HEK293 (cell line): ENCODE results near the gene OR2M5.

ENCODE experiments used
- CTCF ChIA-PET: fragments of 350-600 bp; formaldehyde crosslinking; extraction: SDS; loops from one replicate; lab custom pipeline; 2021; ENCODE audit warnings: antibody characterized with exemption; lab: Yijun Ruan, JAX
- POLR2A ChIA-PET: fragments of 300-600 bp; formaldehyde crosslinking; extraction: SDS; loops from one replicate; lab custom pipeline; 2020; ENCODE audit warnings: antibody characterized with exemption, inconsistent platforms; lab: Yijun Ruan, JAX
- H3K27ac ChIP-seq: fragments of 200-500 bp; sonication (Bioruptor generic); 2 replicates; pipeline ENCODE4 v1.5.1; 2014; ENCODE audit warnings: low read depth, low read length, control low read depth, inconsistent platforms; ENCODE audit errors: extremely low read depth
- H3K36me3 ChIP-seq, 2 experiments: fragments of 200-500 bp in 1 of 2; sonication (Bioruptor generic) in 1 of 2; 1 replicate in 1 of 2; 2 replicates in 1 of 2; pipeline ENCODE4 v1.5.1; 2014 to 2017; ENCODE audit warnings: inconsistent platforms in 2 of 2, low read length in 2 of 2; ENCODE audit not compliant: control insufficient read depth in 2 of 2, insufficient read depth in 1 of 2
- H3K4me1 ChIP-seq: fragments of 200-500 bp; sonication (Bioruptor generic); 2 replicates; pipeline ENCODE4 v1.5.1; 2014; ENCODE audit warnings: mild to moderate bottlenecking, low read length, inconsistent platforms; ENCODE audit not compliant: control insufficient read depth, insufficient read depth
- H3K4me3 ChIP-seq: 2 replicates; pipeline ENCODE4 v1.5.1; 2011; ENCODE audit warnings: low read depth, mild to moderate bottlenecking, control low read depth, low read length, moderate library complexity
- H3K9me3 ChIP-seq: fragments of 200-500 bp; sonication (Bioruptor generic); 2 replicates; pipeline ENCODE4 v1.5.1; 2014; ENCODE audit warnings: low read depth, low read length, inconsistent platforms; ENCODE audit not compliant: control insufficient read depth, insufficient read depth
- FEZF1 ChIP-seq: fragments of 450-650 bp; formaldehyde crosslinking; IDR thresholded peaks from 2 replicates; pipeline ENCODE4 v1.5.1; 2016; ENCODE audit warnings: missing biosample characterization, missing genetic modification characterization
- KLF7 ChIP-seq: fragments of 450-650 bp; formaldehyde crosslinking; IDR thresholded peaks from 2 replicates; pipeline ENCODE4 v1.5.1; 2016; ENCODE audit warnings: missing biosample characterization, missing genetic modification characterization, borderline replicate concordance
- RBAK ChIP-seq: fragments of 450-650 bp; formaldehyde crosslinking; IDR thresholded peaks from 2 replicates; pipeline ENCODE4 v1.5.1; 2016; ENCODE audit warnings: missing biosample characterization, missing genetic modification characterization
- SETDB1 ChIP-seq: IDR thresholded peaks from one replicate; pipeline ENCODE4 v1.6.1; 2017; ENCODE audit warnings: mild to moderate bottlenecking, low read length, moderate library complexity, mixed read lengths; ENCODE audit not compliant: insufficient read length
- TRIM28 ChIP-seq: IDR thresholded peaks from 2 replicates; pipeline ENCODE4 v1.6.1; 2011; ENCODE audit warnings: low read length, control low read depth, borderline replicate concordance
- ZFP69B ChIP-seq: fragments of 450-650 bp; formaldehyde crosslinking; IDR thresholded peaks from 2 replicates; pipeline ENCODE4 v1.5.1; 2016; ENCODE audit warnings: missing biosample characterization, missing genetic modification characterization
- ZNF157 ChIP-seq: fragments of 450-650 bp; formaldehyde crosslinking; IDR thresholded peaks from 2 replicates; pipeline ENCODE4 v1.5.1; 2016; ENCODE audit warnings: missing biosample characterization, missing genetic modification characterization
- ZNF221 ChIP-seq: fragments of 450-650 bp; formaldehyde crosslinking; IDR thresholded peaks from 2 replicates; pipeline ENCODE4 v1.5.1; 2017; ENCODE audit warnings: missing biosample characterization, missing genetic modification characterization, borderline replicate concordance
- ZNF302 ChIP-seq: fragments of 450-650 bp; formaldehyde crosslinking; IDR thresholded peaks from 2 replicates; pipeline ENCODE4 v1.5.1; 2016; ENCODE audit warnings: missing biosample characterization, missing genetic modification characterization, low read depth
- ZNF362 ChIP-seq: fragments of 450-650 bp; formaldehyde crosslinking; IDR thresholded peaks from 2 replicates; pipeline ENCODE4 v1.5.1; 2016; ENCODE audit warnings: missing biosample characterization, missing genetic modification characterization
- ZNF416 ChIP-seq: fragments of 450-650 bp; formaldehyde crosslinking; IDR thresholded peaks from 2 replicates; pipeline ENCODE4 v1.5.1; 2016; ENCODE audit warnings: missing biosample characterization, missing genetic modification characterization
- ZNF426 ChIP-seq: fragments of 450-650 bp; formaldehyde crosslinking; IDR thresholded peaks from 2 replicates; pipeline ENCODE4 v1.5.1; 2017; ENCODE audit warnings: missing biosample characterization, missing genetic modification characterization, mild to moderate bottlenecking, inconsistent platforms, moderate library complexity
- ZNF488 ChIP-seq: fragments of 450-650 bp; formaldehyde crosslinking; IDR thresholded peaks from 2 replicates; pipeline ENCODE4 v1.5.1; 2016; ENCODE audit warnings: missing biosample characterization, missing genetic modification characterization
- ZNF548 ChIP-seq: fragments of 450-650 bp; formaldehyde crosslinking; IDR thresholded peaks from 2 replicates; pipeline ENCODE4 v1.5.1; 2016; ENCODE audit warnings: missing biosample characterization, missing genetic modification characterization
- ZNF610 ChIP-seq: fragments of 450-650 bp; formaldehyde crosslinking; IDR thresholded peaks from 2 replicates; pipeline ENCODE4 v1.5.1; 2016; ENCODE audit warnings: missing biosample characterization, missing genetic modification characterization, borderline replicate concordance
- ZNF621 ChIP-seq: fragments of 450-650 bp; formaldehyde crosslinking; IDR thresholded peaks from 2 replicates; pipeline ENCODE4 v1.5.1; 2017; ENCODE audit warnings: missing biosample characterization, missing genetic modification characterization
- TF ChIP-seq, protein P1 (sequence below): fragments of 450-650 bp; formaldehyde crosslinking; IDR thresholded peaks from 2 replicates; pipeline ENCODE4 v1.5.1; 2016; ENCODE audit warnings: missing biosample characterization, missing genetic modification characterization
- TF ChIP-seq, protein P2 (sequence below): fragments of 450-650 bp; formaldehyde crosslinking; IDR thresholded peaks from 2 replicates; pipeline ENCODE4 v1.5.1; 2017; ENCODE audit warnings: missing biosample characterization, missing genetic modification characterization
- TF ChIP-seq, protein P3 (sequence below): fragments of 450-650 bp; formaldehyde crosslinking; IDR thresholded peaks from 2 replicates; pipeline ENCODE4 v1.5.1; 2017; ENCODE audit warnings: missing biosample characterization, missing genetic modification characterization

The OR2M5 gene

GRCh38 chr1:248111157-248111556 is 33.8 kb upstream of the OR2M5 start:
- Histone ChIP-seq H3K4me3 (no peak overlapping the region), H3K9me3 (no peaks in the 10 kb centered on the region), H3K36me3 (no peaks in the 10 kb centered on the region), H3K4me1 (no peaks in the 10 kb centered on the region), H3K27ac (no peak overlapping the region)
- ChIA-PET CTCF (no interaction called here), POLR2A (no interaction called here)
- TF ChIP-seq SETDB1 (peak; percentile 23), KLF7 (tag by site-specific recombination) (no peak)

- CTCF ChIA-PET, result no interaction called here
- no peaks in the 10 kb centered on the region for H3K9me3 ChIP-seq
- H3K4me3 ChIP-seq, result no peak overlapping the region
- no peaks in the 10 kb centered on the region for H3K4me1 ChIP-seq
- H3K36me3 ChIP-seq, result no peaks in the 10 kb centered on the region
- no peak overlapping the region for H3K27ac ChIP-seq
- POLR2A ChIA-PET, result no interaction called here
- no peak for TF ChIP-seq ZNF548 (tag by site-specific recombination)
- no peak for TF ChIP-seq KLF7 (tag by site-specific recombination)
- TF ChIP-seq ZNF610 (tag by site-specific recombination), result no peak
- no peak for TF ChIP-seq TRIM28
- TF ChIP-seq, protein P1, sequence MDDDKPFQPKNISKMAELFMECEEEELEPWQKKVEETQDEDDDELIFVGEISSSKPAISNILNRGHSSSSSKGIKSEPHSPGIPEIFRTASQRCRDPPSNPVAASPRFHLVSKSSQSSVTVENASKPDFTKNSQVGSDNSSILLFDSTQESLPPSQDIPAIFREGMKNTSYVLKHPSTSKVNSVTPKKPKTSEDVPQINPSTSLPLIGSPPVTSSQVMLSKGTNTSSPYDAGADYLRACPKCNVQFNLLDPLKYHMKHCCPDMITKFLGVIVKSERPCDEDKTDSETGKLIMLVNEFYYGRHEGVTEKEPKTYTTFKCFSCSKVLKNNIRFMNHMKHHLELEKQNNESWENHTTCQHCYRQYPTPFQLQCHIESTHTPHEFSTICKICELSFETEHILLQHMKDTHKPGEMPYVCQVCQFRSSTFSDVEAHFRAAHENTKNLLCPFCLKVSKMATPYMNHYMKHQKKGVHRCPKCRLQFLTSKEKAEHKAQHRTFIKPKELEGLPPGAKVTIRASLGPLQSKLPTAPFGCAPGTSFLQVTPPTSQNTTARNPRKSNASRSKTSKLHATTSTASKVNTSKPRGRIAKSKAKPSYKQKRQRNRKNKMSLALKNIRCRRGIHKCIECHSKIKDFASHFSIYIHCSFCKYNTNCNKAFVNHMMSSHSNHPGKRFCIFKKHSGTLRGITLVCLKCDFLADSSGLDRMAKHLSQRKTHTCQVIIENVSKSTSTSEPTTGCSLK, result no peak
- no peak for TF ChIP-seq ZNF488 (tag by site-specific recombination)
- TF ChIP-seq, protein P2, sequence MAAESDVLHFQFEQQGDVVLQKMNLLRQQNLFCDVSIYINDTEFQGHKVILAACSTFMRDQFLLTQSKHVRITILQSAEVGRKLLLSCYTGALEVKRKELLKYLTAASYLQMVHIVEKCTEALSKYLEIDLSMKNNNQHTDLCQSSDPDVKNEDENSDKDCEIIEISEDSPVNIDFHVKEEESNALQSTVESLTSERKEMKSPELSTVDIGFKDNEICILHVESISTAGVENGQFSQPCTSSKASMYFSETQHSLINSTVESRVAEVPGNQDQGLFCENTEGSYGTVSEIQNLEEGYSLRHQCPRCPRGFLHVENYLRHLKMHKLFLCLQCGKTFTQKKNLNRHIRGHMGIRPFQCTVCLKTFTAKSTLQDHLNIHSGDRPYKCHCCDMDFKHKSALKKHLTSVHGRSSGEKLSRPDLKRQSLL (tag by site-specific recombination), result no peak
- TF ChIP-seq ZNF362 (tag by site-specific recombination), result no peak
- TF ChIP-seq ZNF416, result no peak
- TF ChIP-seq RBAK (tag by site-specific recombination), result no peak
- no peak for TF ChIP-seq ZNF621 (tag by site-specific recombination)
- no peak for TF ChIP-seq SETDB1
- TF ChIP-seq, protein P3, sequence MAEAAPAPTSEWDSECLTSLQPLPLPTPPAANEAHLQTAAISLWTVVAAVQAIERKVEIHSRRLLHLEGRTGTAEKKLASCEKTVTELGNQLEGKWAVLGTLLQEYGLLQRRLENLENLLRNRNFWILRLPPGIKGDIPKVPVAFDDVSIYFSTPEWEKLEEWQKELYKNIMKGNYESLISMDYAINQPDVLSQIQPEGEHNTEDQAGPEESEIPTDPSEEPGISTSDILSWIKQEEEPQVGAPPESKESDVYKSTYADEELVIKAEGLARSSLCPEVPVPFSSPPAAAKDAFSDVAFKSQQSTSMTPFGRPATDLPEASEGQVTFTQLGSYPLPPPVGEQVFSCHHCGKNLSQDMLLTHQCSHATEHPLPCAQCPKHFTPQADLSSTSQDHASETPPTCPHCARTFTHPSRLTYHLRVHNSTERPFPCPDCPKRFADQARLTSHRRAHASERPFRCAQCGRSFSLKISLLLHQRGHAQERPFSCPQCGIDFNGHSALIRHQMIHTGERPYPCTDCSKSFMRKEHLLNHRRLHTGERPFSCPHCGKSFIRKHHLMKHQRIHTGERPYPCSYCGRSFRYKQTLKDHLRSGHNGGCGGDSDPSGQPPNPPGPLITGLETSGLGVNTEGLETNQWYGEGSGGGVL (tag by site-specific recombination), result no peak
- TF ChIP-seq ZNF302 (tag by site-specific recombination), result no peak
- TF ChIP-seq FEZF1 (tag by site-specific recombination), result no peak
- no peak for TF ChIP-seq ZNF426 (tag by site-specific recombination)
- TF ChIP-seq ZNF221 (tag by site-specific recombination), result no peak
- TF ChIP-seq ZNF157 (tag by site-specific recombination), result no peak
- no peak for TF ChIP-seq ZFP69B (tag by site-specific recombination)
Measured at GRCh38 chr1:248114890-248115289, 30.1 kb upstream of the OR2M5 start.
